H1 (cell line): ENCODE measurements around the gene YARS1. TPM values are rescaled to one million over a fixed set of nuclear protein-coding genes. Genes with fewer than 3 reads are reported as not detected.

Experiments used
- BACH1 ChIP-seq: IDR thresholded peaks from 2 replicates; pipeline ENCODE4 v1.6.1; 2012; ENCODE audit warnings: low read length, improper control_type of control experiment
- CHD2 ChIP-seq: IDR thresholded peaks from 2 replicates; pipeline ENCODE4 v1.6.1; 2012; ENCODE audit warnings: low read length, improper control_type of control experiment
- POLR2A ChIP-seq, 2 experiments: IDR thresholded peaks; 1 replicate in 1 of 2; 2 replicates in 1 of 2; pipeline ENCODE4 v1.6.1; 2011; ENCODE audit warnings: low read depth in 2 of 2, low read length in 2 of 2, mild to moderate bottlenecking in 2 of 2; ENCODE audit errors: control extremely low read depth in 1 of 2
- TAF7 ChIP-seq: optimal IDR thresholded peaks from 2 replicates; pipeline ENCODE3; 2011; ENCODE audit warnings: low read depth, mild to moderate bottlenecking, inconsistent platforms, low read length, moderate library complexity, borderline replicate concordance
- polyA plus RNA-seq, 7 experiments: library from polyadenylated mRNA; depleted of rRNA in 3 of 7; stranded (reverse) in 5 of 7; unstranded in 2 of 7; fragments of >200 nt in 5 of 7; fragments of 200-250 nt in 2 of 7; gene quantifications; 1 replicate in 5 of 7; 2 replicates in 1 of 7; 4 replicates in 1 of 7; pipeline versions ENCODE4 v1.2.1 to v1.2.3, GENCODE V29; 2011 to 2013; ENCODE audit warnings: missing spikeins in 2 of 7, mixed read lengths in 2 of 7
- total RNA-seq: library from RNA; stranded (reverse); fragmentation: NEBNext Ultra II Directional; extraction: Animal tissue kit (Norgen Biotek cat#: 25700); gene quantifications from 2 replicates; pipeline ENCODE4 v1.2.1, GENCODE V29; 2021
- TF ChIP-seq, protein P1 (sequence below): fragments of 300-600 bp; sonication (generic); IDR thresholded peaks from 2 replicates; pipeline ENCODE4 v1.7.1; 2012; ENCODE audit warnings: low read length, moderate library complexity, mild to moderate bottlenecking, inconsistent platforms; ENCODE audit not compliant: insufficient replicate concordance

Gene YARS1
- total and polyA plus RNA-seq, 2 of the 8 experiments (the other 6 are each of a cell fraction or from before 2014, with no cell fraction given), result 47.1 to 226 TPM

DNA sequence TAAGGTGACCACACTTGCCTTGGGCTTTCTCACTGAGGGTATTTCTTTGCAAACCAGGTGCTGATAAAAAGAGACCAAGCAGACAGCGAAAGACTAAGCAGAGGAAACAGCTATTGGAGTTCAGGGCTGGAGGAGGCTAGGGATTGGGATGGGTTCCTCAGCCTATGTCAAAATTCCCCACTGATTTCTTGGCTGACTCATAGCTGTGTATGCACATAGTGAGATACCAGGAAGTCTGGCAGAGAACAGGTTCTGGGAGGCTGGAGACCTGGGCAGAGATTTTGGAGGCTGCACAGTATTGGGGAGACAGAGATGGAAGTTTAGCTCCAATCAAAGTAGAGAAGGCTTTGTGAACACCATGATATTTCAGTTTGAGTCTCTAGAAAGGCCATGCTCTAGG lies 25.3 kb downstream of the YARS1 start (continued):
- TF ChIP-seq, protein P1, sequence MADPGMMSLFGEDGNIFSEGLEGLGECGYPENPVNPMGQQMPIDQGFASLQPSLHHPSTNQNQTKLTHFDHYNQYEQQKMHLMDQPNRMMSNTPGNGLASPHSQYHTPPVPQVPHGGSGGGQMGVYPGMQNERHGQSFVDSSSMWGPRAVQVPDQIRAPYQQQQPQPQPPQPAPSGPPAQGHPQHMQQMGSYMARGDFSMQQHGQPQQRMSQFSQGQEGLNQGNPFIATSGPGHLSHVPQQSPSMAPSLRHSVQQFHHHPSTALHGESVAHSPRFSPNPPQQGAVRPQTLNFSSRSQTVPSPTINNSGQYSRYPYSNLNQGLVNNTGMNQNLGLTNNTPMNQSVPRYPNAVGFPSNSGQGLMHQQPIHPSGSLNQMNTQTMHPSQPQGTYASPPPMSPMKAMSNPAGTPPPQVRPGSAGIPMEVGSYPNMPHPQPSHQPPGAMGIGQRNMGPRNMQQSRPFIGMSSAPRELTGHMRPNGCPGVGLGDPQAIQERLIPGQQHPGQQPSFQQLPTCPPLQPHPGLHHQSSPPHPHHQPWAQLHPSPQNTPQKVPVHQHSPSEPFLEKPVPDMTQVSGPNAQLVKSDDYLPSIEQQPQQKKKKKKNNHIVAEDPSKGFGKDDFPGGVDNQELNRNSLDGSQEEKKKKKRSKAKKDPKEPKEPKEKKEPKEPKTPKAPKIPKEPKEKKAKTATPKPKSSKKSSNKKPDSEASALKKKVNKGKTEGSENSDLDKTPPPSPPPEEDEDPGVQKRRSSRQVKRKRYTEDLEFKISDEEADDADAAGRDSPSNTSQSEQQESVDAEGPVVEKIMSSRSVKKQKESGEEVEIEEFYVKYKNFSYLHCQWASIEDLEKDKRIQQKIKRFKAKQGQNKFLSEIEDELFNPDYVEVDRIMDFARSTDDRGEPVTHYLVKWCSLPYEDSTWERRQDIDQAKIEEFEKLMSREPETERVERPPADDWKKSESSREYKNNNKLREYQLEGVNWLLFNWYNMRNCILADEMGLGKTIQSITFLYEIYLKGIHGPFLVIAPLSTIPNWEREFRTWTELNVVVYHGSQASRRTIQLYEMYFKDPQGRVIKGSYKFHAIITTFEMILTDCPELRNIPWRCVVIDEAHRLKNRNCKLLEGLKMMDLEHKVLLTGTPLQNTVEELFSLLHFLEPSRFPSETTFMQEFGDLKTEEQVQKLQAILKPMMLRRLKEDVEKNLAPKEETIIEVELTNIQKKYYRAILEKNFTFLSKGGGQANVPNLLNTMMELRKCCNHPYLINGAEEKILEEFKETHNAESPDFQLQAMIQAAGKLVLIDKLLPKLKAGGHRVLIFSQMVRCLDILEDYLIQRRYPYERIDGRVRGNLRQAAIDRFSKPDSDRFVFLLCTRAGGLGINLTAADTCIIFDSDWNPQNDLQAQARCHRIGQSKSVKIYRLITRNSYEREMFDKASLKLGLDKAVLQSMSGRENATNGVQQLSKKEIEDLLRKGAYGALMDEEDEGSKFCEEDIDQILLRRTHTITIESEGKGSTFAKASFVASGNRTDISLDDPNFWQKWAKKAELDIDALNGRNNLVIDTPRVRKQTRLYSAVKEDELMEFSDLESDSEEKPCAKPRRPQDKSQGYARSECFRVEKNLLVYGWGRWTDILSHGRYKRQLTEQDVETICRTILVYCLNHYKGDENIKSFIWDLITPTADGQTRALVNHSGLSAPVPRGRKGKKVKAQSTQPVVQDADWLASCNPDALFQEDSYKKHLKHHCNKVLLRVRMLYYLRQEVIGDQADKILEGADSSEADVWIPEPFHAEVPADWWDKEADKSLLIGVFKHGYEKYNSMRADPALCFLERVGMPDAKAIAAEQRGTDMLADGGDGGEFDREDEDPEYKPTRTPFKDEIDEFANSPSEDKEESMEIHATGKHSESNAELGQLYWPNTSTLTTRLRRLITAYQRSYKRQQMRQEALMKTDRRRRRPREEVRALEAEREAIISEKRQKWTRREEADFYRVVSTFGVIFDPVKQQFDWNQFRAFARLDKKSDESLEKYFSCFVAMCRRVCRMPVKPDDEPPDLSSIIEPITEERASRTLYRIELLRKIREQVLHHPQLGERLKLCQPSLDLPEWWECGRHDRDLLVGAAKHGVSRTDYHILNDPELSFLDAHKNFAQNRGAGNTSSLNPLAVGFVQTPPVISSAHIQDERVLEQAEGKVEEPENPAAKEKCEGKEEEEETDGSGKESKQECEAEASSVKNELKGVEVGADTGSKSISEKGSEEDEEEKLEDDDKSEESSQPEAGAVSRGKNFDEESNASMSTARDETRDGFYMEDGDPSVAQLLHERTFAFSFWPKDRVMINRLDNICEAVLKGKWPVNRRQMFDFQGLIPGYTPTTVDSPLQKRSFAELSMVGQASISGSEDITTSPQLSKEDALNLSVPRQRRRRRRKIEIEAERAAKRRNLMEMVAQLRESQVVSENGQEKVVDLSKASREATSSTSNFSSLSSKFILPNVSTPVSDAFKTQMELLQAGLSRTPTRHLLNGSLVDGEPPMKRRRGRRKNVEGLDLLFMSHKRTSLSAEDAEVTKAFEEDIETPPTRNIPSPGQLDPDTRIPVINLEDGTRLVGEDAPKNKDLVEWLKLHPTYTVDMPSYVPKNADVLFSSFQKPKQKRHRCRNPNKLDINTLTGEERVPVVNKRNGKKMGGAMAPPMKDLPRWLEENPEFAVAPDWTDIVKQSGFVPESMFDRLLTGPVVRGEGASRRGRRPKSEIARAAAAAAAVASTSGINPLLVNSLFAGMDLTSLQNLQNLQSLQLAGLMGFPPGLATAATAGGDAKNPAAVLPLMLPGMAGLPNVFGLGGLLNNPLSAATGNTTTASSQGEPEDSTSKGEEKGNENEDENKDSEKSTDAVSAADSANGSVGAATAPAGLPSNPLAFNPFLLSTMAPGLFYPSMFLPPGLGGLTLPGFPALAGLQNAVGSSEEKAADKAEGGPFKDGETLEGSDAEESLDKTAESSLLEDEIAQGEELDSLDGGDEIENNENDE, result no peak
- no peak for TF ChIP-seq TAF7
- no peak for TF ChIP-seq BACH1
- TF ChIP-seq CHD2, result no peak
- no peak for TF ChIP-seq POLR2A (IDR thresholded peaks at IDR 0.05; ENCODE audit: control extremely low read depth in 1 of 2, low read depth in 2 of 2, low read length in 2 of 2)
- TF ChIP-seq, all 59 proteins: peak for 0
